GM19193 (cell line): ENCODE measurements around the gene RNF25.

ENCODE experiments used
- POLR2A ChIP-seq: IDR thresholded peaks from 4 replicates; pipeline ENCODE4 v1.6.1; 2011; ENCODE audit not compliant: insufficient read depth, insufficient read length; ENCODE audit errors: extremely low read depth

The RNF25 gene

GRCh38 chr2:218645126-218645525, 26.7 kb downstream of the RNF25 start:
- TF ChIP-seq POLR2A, result no peak

- TF ChIP-seq POLR2A, result no peak
Observed at GRCh38 chr2:218644721-218645120, 27.1 kb downstream of the RNF25 start.

- TF ChIP-seq POLR2A, result no peak
Observed at GRCh38 chr2:218643751-218644310, 28.0 kb downstream of the RNF25 start.

- no peak for TF ChIP-seq POLR2A
Observed at GRCh38 chr2:218642786-218643185, 29.0 kb downstream of the RNF25 start.

GRCh38 chr2:218642121-218642656, 29.6 kb downstream of the RNF25 start:
- TF ChIP-seq POLR2A, result no peak

- no peak for TF ChIP-seq POLR2A
Observed at GRCh38 chr2:218638372-218638771, 33.4 kb downstream of the RNF25 start.

- TF ChIP-seq POLR2A, result no peak
Observed at GRCh38 chr2:218635719-218636118, 36.1 kb downstream of the RNF25 start.

- no peak for TF ChIP-seq POLR2A
Observed at GRCh38 chr2:218631837-218632236, 40.0 kb downstream of the RNF25 start.

GRCh38 chr2:218627939-218628338, 43.9 kb downstream of the RNF25 start:
- TF ChIP-seq POLR2A, result no peak

GRCh38 chr2:218626369-218626768, 45.4 kb downstream of the RNF25 start:
- no peak for TF ChIP-seq POLR2A

- no peak for TF ChIP-seq POLR2A
Observed at GRCh38 chr2:218623366-218623705, 48.5 kb downstream of the RNF25 start.

- TF ChIP-seq POLR2A, result no peak
Observed at GRCh38 chr2:218622606-218623365, 49.0 kb downstream of the RNF25 start.

- no peak for TF ChIP-seq POLR2A
Observed at GRCh38 chr2:218621007-218621406, 50.8 kb downstream of the RNF25 start.

GRCh38 chr2:218618102-218618860, 53.5 kb downstream of the RNF25 start:
- TF ChIP-seq POLR2A, result no peak

GRCh38 chr2:218615868-218616315, 55.9 kb downstream of the RNF25 start:
- no peak for TF ChIP-seq POLR2A
